Effector memory CD8-positive, alpha-beta T cell (primary cell): ENCODE data around the gene LARP1B.
"Not testable (repeated sequence)": the region's sequence is repeated elsewhere in the genome, so short reads cannot be mapped to it uniquely, and the experiment has no call there.

Source experiments
- ATAC-seq: fragments of 150-1000 bp; cut with Tn5 transposase; replicated peaks from 2 replicates; pipeline ENCODE4 v1.10.0; 2021; ENCODE audit warnings: mild to moderate bottlenecking, moderate library complexity
- DNase-seq, 3 experiments: peaks; one replicate each; pipeline ENCODE4 v3.0.0; 2021
- H3K27ac Mint-ChIP-seq, 2 donors: one replicate each; pipeline ENCODE4 v1.8.0; 2022; ENCODE audit warnings: mild to moderate bottlenecking in 2 of 2, mixed read lengths in 2 of 2, moderate library complexity in 2 of 2
- H3K27me3 Mint-ChIP-seq, 2 donors: one replicate each; pipeline ENCODE4 v1.8.0; 2022; ENCODE audit warnings: mixed read lengths in 2 of 2
- H3K36me3 Mint-ChIP-seq: one replicate; pipeline ENCODE4 v1.8.0; 2022; ENCODE audit warnings: mild to moderate bottlenecking, moderate library complexity, mixed read lengths; ENCODE audit not compliant: insufficient read depth
- H3K4me1 Mint-ChIP-seq, 2 donors: one replicate each; pipeline ENCODE4 v1.8.0; 2022; ENCODE audit warnings: low read depth in 2 of 2, mixed read lengths in 2 of 2
- H3K4me3 Mint-ChIP-seq, 2 donors: one replicate each; pipeline ENCODE4 v1.8.0; 2022; ENCODE audit warnings: mild to moderate bottlenecking in 2 of 2, mixed read lengths in 2 of 2, moderate library complexity in 2 of 2
- H3K9me3 Mint-ChIP-seq, 2 donors: one replicate each; pipeline ENCODE4 v1.8.0; 2022; ENCODE audit warnings: mixed read lengths in 2 of 2

Gene LARP1B

DNA sequence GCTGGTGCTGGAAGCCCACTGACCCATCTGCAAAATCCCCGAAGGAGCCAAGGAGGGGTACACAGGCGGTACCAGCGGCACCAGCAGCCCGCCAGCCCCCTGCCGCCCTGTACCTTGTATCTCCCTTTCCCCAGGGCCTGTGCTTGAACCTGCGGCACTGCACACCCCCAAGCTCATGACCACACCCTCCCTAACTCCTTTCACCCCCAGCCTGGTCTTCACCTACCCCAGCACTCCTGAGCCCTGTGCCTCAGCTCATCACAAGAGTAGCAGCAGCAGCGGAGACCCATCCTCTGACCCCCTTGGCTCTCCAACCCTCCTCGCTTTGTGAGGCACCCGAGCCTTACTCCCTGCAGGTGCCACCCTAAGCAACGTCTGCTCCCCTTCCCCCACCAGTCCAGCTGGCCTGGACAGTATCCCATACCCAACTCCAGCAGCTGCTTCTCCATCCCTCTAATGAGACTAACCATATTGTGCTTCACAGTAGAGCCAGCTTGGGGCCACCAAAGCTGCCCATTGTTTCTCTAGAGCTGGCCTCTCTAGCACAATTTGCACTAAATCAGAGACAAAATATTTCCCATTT is 94.9 kb downstream of the LARP1B start:
- H3K36me3 Mint-ChIP-seq, result no peaks in the 10 kb centered on the region
- no peak overlapping the region for H3K27ac Mint-ChIP-seq
- no peaks in the 10 kb centered on the region for H3K27me3 Mint-ChIP-seq
- peaks cover 0 to 12% of the 10 kb centered on the region in 2 donors for H3K9me3 Mint-ChIP-seq
- no peak overlapping the region for H3K4me3 Mint-ChIP-seq
- no peaks in the 10 kb centered on the region for H3K4me1 Mint-ChIP-seq
- DNase-seq, result no peak
- ATAC-seq, result no peak

DNA sequence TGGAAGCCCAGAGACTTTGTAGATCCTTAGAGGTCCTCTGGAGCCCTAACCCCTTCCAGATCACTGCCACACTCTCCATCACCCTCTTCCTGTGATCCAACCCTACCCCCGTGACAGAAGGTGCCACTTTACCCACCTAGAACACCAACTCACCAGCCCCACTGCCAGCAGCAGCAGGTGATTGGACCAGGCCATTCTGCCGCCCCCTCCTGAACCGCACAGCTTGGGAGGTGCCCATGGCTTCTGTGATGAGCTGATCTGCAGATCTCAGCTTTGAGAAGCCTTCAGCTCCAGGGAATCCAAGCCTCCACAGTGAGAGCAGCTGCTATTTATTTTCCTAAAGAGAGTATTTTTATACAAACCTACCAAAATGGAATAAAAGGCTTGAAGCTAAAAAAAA is 95.4 kb downstream of the LARP1B start:
- not testable (repeated sequence) for H3K36me3 Mint-ChIP-seq, ATAC-seq, H3K27me3 Mint-ChIP-seq, H3K4me3 Mint-ChIP-seq, H3K27ac Mint-ChIP-seq, DNase-seq, H3K4me1 Mint-ChIP-seq
- peaks cover 0 to 12% of the 10 kb centered on the region in 2 donors for H3K9me3 Mint-ChIP-seq

DNA sequence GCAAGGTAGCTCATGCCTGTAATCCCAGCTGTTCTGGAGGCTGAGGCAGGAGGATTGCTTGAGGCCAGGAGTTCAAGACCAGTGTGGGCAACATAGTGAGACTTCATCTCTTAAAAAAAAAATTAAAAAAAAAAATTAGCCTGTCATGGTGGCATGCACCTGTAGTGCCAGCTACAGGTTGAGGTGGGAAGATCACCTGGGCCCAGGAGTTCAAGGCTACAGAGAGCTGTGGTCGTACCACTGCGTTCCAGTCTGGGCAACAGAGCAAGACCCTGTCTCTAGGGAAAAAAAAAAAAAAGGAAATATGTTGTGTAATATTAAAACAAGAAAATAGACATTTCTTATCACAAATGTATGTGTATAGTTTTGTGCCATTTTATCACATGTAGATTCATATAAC is 97.8 kb downstream of the LARP1B start:
- H3K4me1 Mint-ChIP-seq, result no peaks in the 10 kb centered on the region
- no peak overlapping the region for H3K27ac Mint-ChIP-seq
- H3K27me3 Mint-ChIP-seq, result no peaks in the 10 kb centered on the region
- H3K9me3 Mint-ChIP-seq, result peaks cover 0 to 12% of the 10 kb centered on the region in 2 donors
- DNase-seq (no peak), ATAC-seq (no peak)
- H3K4me3 Mint-ChIP-seq, result no peak overlapping the region
- no peaks in the 10 kb centered on the region for H3K36me3 Mint-ChIP-seq

DNA sequence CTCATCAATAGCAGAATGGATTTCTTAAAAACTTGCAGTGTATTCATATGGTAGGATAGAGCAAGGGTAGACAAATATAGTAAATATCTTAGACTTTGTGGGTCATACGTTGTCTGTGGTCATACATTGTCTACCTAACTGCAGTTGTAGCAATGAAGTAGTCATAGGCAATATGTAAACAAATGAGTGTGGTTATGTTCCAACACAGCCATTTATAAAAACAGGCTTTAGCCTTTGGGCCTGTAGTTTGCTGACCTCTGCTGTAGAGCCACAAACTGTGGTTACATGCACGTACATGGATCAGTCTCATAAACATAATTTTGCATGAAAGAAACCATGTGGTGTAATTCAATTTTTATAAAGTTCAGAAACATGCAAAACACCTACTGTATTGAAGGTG is 98.9 kb downstream of the LARP1B start:
- no peak overlapping the region for H3K27ac Mint-ChIP-seq
- H3K4me3 Mint-ChIP-seq, result no peak overlapping the region
- ATAC-seq, result no peak

DNA sequence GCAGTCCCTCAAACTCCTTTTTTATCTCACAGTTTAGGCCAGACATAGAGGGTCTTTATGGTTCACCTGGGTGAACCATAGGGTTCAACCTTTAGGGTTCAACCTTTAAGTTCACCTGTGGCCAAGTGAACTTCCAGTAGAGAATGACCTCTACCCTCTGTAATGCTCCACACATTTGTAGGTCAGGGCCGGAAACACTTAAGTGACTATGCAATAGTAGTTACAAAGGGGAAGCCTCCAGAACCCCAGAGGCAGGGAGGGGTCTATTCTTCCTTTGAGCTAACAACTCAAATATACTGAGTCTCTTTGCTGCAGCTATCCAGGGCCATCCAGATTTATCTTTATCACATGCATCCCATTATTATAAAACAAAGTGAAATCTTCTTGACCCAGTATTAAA is 100.0 kb downstream of the LARP1B start:
- no peaks in the 10 kb centered on the region for H3K36me3 Mint-ChIP-seq
- ATAC-seq (no peak), DNase-seq (no peak)
- H3K27me3 Mint-ChIP-seq, result no peaks in the 10 kb centered on the region
- H3K4me1 Mint-ChIP-seq, result no peaks in the 10 kb centered on the region
- no peak overlapping the region for H3K4me3 Mint-ChIP-seq
- H3K9me3 Mint-ChIP-seq, result peaks cover 0 to 9% of the 10 kb centered on the region in 2 donors
- no peak overlapping the region for H3K27ac Mint-ChIP-seq

More for the DNA sequence above, 98.9 kb downstream of the LARP1B start:
- no peaks in the 10 kb centered on the region for H3K36me3 Mint-ChIP-seq
- no peak for DNase-seq
- no peaks in the 10 kb centered on the region for H3K4me1 Mint-ChIP-seq
- peaks cover 0 to 12% of the 10 kb centered on the region in 2 donors for H3K9me3 Mint-ChIP-seq
- H3K27me3 Mint-ChIP-seq, result no peaks in the 10 kb centered on the region

DNA sequence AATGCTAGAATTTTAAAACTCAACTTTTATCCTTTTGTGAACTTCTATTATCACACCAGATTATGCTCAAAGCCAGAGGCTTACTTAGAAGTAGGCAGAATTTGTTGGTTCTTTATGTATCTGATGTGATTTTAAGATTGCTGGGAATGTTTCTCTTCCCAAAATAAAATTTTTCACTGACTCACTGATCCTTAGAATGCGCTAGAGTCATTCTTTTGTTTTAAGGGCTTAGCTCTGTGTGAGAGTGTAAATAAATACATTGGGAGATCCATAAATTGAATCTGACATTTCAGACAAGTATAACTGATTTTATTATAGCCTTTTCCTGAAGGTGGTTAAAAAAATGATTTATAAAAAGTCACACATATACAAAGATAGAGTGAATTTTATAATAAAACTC is 101.3 kb downstream of the LARP1B start:
- peak overlapping the region in 1 of 2 donors; percentile 64 for H3K27ac Mint-ChIP-seq
- H3K9me3 Mint-ChIP-seq, result no peaks in the 10 kb centered on the region
- ATAC-seq, result no peak
- no peak for DNase-seq
- no peak overlapping the region for H3K4me3 Mint-ChIP-seq
- no peaks in the 10 kb centered on the region for H3K27me3 Mint-ChIP-seq
- no peaks in the 10 kb centered on the region for H3K36me3 Mint-ChIP-seq
- no peaks in the 10 kb centered on the region for H3K4me1 Mint-ChIP-seq

DNA sequence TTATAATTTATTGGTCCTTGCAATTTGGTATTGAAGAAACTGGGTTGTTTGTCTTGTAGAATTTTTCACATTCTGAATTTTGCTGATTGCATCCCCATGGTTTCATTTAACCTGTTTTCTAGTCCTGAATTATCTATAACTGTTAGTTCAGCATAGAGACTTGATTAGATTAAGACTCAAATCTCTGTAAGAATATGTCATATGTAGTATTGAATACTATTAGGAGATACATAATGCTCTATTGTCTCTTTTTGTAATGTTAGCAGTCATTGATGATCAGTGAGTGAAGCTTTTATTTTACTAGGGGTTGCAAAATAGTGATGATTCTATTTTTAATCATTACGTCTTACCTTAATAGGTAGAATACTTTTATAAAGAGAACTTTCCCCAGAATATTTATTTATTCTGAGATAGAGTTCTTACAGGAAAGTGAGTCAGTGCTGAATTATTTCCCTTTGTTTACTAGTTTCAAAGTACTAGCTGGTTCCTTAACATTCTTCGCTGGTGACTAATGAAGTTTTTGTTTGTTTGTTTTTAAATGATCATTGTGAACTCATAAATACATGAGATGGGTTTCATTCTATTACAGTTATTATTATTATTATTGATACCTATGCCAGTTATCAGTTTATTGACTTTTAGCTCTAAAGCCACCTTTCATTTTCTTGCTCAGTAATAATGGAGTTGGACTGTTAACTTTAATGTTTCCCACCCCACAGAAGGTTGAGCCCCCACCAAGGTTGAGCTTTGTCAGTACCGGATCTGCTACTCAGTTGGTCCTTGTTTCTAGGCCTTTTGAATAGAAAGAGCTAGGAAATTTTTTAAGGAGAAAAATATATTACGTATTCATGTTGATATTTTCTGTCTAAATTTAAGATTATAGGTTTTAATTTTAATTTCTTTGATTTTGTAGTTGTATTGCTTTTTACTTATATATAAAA is 102.3 kb downstream of the LARP1B start:
- no peaks in the 10 kb centered on the region for H3K36me3 Mint-ChIP-seq
- DNase-seq, result no peak
- H3K4me1 Mint-ChIP-seq, result no peaks in the 10 kb centered on the region
- no peak overlapping the region for H3K4me3 Mint-ChIP-seq
- H3K27me3 Mint-ChIP-seq, result no peaks in the 10 kb centered on the region
- no peak for ATAC-seq
- no peaks in the 10 kb centered on the region for H3K9me3 Mint-ChIP-seq
- H3K27ac Mint-ChIP-seq, result peak overlapping the region in 1 of 2 donors; percentile 64

DNA sequence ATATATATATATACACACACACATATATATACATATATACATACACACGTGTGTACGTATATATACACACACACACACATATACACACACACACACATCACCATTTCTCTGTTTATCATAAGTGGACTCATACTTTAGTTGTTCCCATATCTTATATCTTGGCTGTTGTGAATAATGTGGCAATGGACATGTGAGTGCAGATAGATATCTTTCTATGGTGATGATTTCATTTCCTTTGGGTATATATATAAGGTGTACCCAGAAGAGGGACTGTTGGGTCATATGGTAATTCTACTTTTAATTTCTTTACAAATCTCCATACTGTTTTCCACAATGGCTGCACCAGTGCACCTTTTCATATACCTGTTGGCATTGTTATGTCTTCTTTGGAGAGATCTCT is 105.9 kb downstream of the LARP1B start:
- no peak overlapping the region for H3K4me3 Mint-ChIP-seq
- DNase-seq (no peak), ATAC-seq (no peak)
- H3K27ac Mint-ChIP-seq, result no peak overlapping the region
- H3K4me1 Mint-ChIP-seq, result no peaks in the 10 kb centered on the region
- H3K36me3 Mint-ChIP-seq, result no peaks in the 10 kb centered on the region
- H3K9me3 Mint-ChIP-seq, result no peaks in the 10 kb centered on the region
- no peaks in the 10 kb centered on the region for H3K27me3 Mint-ChIP-seq

DNA sequence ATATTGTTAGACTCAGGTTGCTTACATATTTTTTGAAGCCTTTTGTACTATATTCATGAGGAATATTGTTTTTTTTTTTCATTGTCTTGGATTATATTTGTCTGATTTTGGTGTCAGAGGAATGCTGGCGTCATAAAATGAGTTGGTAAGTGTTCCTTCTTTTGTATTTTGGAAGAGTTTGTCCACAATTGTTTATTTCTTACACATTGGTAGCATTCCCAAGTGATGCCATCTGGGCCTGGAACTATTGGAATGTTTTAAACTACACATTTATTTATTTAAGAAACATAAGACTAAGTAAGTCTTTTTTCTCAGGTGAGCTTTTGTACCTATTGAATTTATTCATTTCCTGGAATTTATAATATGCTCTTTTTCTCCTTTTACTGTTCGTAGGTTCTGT is 107.6 kb downstream of the LARP1B start:
- Mint-ChIP-seq H3K27ac (peak overlapping the region in 1 of 2 donors; percentile 63), H3K36me3 (no peaks in the 10 kb centered on the region), H3K4me1 (no peaks in the 10 kb centered on the region), H3K27me3 (no peaks in the 10 kb centered on the region), H3K9me3 (no peaks in the 10 kb centered on the region), H3K4me3 (no peak overlapping the region)
- DNase-seq (no peak), ATAC-seq (no peak)

DNA sequence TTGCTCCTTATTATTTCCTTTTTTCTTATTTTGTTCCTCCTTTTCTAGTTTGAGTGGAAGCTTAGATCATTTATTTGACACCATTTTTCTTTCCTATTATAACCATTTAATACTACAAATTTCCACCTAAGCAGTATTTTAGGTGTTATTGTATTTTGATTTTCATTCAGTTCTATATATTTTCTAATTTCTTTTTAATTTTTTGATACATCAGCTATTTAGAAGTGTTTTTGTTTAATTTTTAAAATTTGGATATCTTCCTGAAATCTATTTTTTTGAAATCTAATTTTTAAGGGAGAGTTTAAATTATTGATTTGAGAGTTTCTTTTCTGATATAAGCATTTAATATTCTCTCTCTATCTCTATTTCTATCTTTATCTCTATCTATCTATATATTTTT is 108.1 kb downstream of the LARP1B start:
- DNase-seq, result no peak
- ATAC-seq, result no peak
- H3K4me3 Mint-ChIP-seq, result no peak overlapping the region
- H3K9me3 Mint-ChIP-seq, result no peaks in the 10 kb centered on the region
- H3K27me3 Mint-ChIP-seq, result no peaks in the 10 kb centered on the region
- H3K4me1 Mint-ChIP-seq, result no peaks in the 10 kb centered on the region
- no peaks in the 10 kb centered on the region for H3K36me3 Mint-ChIP-seq
- H3K27ac Mint-ChIP-seq, result peak overlapping the region in 1 of 2 donors; percentile 63

DNA sequence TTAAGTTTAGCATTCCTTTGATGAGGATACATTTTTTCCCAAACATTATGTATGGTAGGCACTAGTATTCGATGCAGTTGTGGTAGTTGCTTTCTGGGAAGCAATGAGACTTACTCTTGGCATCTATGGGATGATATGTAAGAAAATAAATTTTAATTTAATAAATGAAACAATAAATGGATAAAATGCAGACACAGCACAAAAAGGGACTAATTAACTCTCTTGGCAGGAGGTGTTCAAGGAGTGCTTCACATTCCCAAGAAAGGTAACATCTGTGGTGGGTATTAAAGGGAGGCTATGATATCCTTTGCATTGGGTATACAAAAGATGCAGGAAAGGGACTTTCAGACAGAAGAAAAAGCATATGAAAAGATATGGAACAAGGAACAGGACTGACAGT is 115.5 kb downstream of the LARP1B start:
- no peak overlapping the region for H3K27ac Mint-ChIP-seq
- H3K4me3 Mint-ChIP-seq, result no peak overlapping the region
- no peaks in the 10 kb centered on the region for H3K9me3 Mint-ChIP-seq
- no peaks in the 10 kb centered on the region for H3K4me1 Mint-ChIP-seq
- peaks cover 3% of the 10 kb centered on the region for H3K36me3 Mint-ChIP-seq
- ATAC-seq (no peak), DNase-seq (no peak)
- H3K27me3 Mint-ChIP-seq, result no peaks in the 10 kb centered on the region

DNA sequence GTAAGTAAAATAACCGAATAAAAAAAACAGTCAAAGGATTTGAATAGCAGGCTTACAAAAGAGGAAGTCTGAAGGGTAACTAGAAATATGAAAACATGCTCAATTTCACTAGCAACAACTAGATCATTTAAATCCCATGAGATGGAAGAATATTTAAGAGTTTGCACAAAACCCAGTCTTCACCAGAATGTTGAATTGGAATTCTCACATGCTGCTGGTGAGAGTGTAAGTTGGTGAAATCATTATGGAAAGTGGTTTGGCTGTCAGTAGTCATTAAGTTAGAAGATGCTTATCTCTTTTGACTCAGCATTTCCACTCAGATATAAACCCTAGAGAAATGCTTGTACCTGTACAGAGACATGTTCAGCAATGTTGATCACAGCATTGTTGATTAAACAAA is 116.4 kb downstream of the LARP1B start:
- Mint-ChIP-seq H3K27me3 (no peaks in the 10 kb centered on the region), H3K4me3 (no peak overlapping the region), H3K36me3 (peaks cover 7% of the 10 kb centered on the region), H3K27ac (no peak overlapping the region), H3K9me3 (no peaks in the 10 kb centered on the region), H3K4me1 (no peaks in the 10 kb centered on the region)
- ATAC-seq (no peak), DNase-seq (no peak)

DNA sequence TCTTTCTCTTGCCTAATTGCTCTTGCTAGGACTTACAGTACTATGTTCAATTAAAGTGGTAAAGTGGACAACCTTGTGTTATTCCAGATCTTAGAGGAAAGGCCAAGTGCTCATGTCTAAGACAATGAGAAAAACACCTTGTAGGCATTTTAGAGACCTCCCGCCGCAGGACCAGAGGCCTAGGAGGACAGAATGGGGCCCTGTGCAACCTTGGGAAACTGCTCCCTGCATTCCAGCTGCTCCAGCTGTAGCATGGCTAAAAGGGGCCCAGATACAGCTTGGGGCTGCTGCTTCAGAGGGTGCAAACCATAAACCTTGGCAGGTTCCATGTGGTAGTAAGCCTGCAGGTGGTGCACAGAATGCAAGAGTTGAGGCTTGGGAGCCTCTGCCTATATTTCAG is 125.5 kb downstream of the LARP1B start:
- no peaks in the 10 kb centered on the region for H3K9me3 Mint-ChIP-seq
- DNase-seq (no peak), ATAC-seq (no peak)
- H3K27me3 Mint-ChIP-seq, result no peaks in the 10 kb centered on the region
- no peak overlapping the region for H3K27ac Mint-ChIP-seq
- H3K4me3 Mint-ChIP-seq, result no peak overlapping the region
- peaks cover 4% of the 10 kb centered on the region for H3K36me3 Mint-ChIP-seq
- peaks cover 3 to 4% of the 10 kb centered on the region in 2 donors for H3K4me1 Mint-ChIP-seq

DNA sequence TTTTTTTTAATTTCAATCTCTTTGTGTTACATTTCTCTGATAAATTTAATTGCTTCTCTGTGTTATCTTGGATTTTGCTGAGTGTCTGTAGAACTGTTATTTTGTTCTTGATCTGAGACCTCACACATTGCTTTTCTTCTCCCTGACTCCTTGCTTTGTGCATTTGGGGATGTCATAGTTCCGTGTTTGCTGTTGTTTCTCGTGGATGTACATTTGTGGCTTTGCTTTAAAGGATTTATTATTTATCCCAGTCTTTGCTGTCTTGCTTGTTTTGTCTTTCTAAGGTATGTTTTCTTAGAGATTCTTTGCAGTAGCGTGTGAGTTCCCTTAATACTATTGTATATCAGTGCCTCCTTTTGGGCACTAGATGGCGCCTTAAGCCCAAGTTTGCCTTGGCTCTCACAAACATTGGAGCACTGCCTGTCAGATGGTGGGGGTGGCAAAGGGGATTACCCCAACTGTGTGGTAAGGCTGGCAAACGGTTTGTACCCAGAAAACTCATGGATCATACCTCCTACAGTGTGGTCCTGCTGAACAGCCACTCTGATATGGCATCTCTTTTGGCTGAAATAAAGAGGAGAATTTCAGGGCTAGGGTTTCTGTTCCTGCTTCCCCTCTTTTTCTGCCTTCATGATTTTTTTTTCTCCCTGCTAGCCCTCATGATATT is 130.1 kb downstream of the LARP1B start:
- Mint-ChIP-seq H3K9me3 (no peaks in the 10 kb centered on the region), H3K27me3 (no peaks in the 10 kb centered on the region), H3K4me3 (no peak overlapping the region), H3K36me3 (no peaks in the 10 kb centered on the region), H3K4me1 (peaks cover 3 to 4% of the 10 kb centered on the region in 2 donors), H3K27ac (no peak overlapping the region)
- ATAC-seq, result peak; percentile 100
- peak; percentile 50 to 56 (median 54) for DNase-seq
